Esophagus muscularis mucosa (tissue), 4 donors: ENCODE data around the gene DNAJA4. TPM values are rescaled to one million over a fixed set of nuclear protein-coding genes. Genes with fewer than 3 reads are reported as not detected.

Experiments used
- DNase-seq: peaks from one replicate; pipeline ENCODE4 v3.0.0-alpha.2; 2017; ENCODE audit errors: extremely low spot score
- H3K27ac ChIP-seq, 4 donors: fragments of 200-600 bp; sonication (generic); replicated peaks in 1 of 4; 1 replicate in 3 of 4; 2 replicates in 1 of 4; pipeline ENCODE4 v1.5.1; 2016 to 2019; ENCODE audit warnings: mild to moderate bottlenecking in 1 of 4
- H3K27me3 ChIP-seq, 4 donors: fragments of 200-600 bp; sonication (generic); one replicate each; pipeline versions ENCODE4 v1.5.1 to v1.6.0; 2016 to 2019
- H3K36me3 ChIP-seq, 4 donors: fragments of 200-600 bp; sonication (generic); one replicate each; pipeline ENCODE4 v1.5.1; 2016 to 2019
- H3K4me1 ChIP-seq, 4 donors: fragments of 200-600 bp; sonication (generic); one replicate each; pipeline ENCODE4 v1.5.1; 2016 to 2019
- H3K4me3 ChIP-seq, 4 donors: fragments of 200-600 bp; sonication (generic); 1 replicate in 2 of 4; 2 replicates in 2 of 4; pipeline ENCODE4 v1.5.1; 2016 to 2019; ENCODE audit warnings: mild to moderate bottlenecking in 4 of 4, moderate library complexity in 1 of 4
- H3K9me3 ChIP-seq, 4 donors: fragments of 200-600 bp; sonication (generic); 1 replicate in 3 of 4; 2 replicates in 1 of 4; pipeline ENCODE4 v1.5.1; 2016 to 2019
- EP300 ChIP-seq: sonication (generic); formaldehyde crosslinking; IDR thresholded peaks from one replicate; pipeline ENCODE4 v1.6.1; 2017; ENCODE audit warnings: antibody characterized with exemption
- POLR2A ChIP-seq: fragments of 450-650 bp; IDR thresholded peaks from one replicate; pipeline ENCODE4 v1.6.1; 2017; ENCODE audit warnings: antibody characterized with exemption, moderate library complexity, mild to moderate bottlenecking, low read depth
- POLR2AphosphoS5 ChIP-seq, 2 donors: sonication (generic); formaldehyde crosslinking; IDR thresholded peaks; one replicate each; pipeline ENCODE4 v1.6.1; 2017; ENCODE audit warnings: antibody characterized with exemption in 2 of 2
- WGBS: methylation state at CpG from one replicate; pipeline ENCODE4 v1.1.5; 2018; 5-methylcytosine and 5-hydroxymethylcytosine counted together
- intact Hi-C: fragments of 100-400 bp; cut with DNase I; formaldehyde crosslinking; loops from one replicate; pipeline ENCODE4 v1.15.1; 2023
- total RNA-seq, 4 donors: library from RNA; depleted of rRNA; stranded (reverse); fragments of >200 nt; gene quantifications; one replicate each; pipeline versions ENCODE4 v1.1.0 to v1.2.1, GENCODE V29; 2016
- TF ChIP-seq, protein P1 (sequence below), 3 experiments: fragments of 200-600 bp in 2 of 3; fragments of 450-650 bp in 1 of 3; sonication (generic) in 2 of 3; IDR thresholded peaks; one replicate each; pipeline ENCODE4 v1.5.1; 2017 to 2019; ENCODE audit warnings: antibody characterized with exemption in 3 of 3, mild to moderate bottlenecking in 2 of 3, moderate library complexity in 1 of 3

DNAJA4 gene
- total RNA-seq, 4 donors from 2014 or later: 11.8 to 23.5 (median 15.8) TPM

GRCh38 chr15:78257681-78258080 lies 6.7 kb upstream of the DNAJA4 start:
- WGBS: 83% methylated on average over 3 of the region's 3 CpGs
- TF ChIP-seq EP300 (no peak), POLR2A (no peak), POLR2AphosphoS5 (IDR thresholded peaks at IDR 0.05) (no peak)
- TF ChIP-seq, protein P1, sequence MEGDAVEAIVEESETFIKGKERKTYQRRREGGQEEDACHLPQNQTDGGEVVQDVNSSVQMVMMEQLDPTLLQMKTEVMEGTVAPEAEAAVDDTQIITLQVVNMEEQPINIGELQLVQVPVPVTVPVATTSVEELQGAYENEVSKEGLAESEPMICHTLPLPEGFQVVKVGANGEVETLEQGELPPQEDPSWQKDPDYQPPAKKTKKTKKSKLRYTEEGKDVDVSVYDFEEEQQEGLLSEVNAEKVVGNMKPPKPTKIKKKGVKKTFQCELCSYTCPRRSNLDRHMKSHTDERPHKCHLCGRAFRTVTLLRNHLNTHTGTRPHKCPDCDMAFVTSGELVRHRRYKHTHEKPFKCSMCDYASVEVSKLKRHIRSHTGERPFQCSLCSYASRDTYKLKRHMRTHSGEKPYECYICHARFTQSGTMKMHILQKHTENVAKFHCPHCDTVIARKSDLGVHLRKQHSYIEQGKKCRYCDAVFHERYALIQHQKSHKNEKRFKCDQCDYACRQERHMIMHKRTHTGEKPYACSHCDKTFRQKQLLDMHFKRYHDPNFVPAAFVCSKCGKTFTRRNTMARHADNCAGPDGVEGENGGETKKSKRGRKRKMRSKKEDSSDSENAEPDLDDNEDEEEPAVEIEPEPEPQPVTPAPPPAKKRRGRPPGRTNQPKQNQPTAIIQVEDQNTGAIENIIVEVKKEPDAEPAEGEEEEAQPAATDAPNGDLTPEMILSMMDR (IDR thresholded peaks at IDR 0.05): no peak

GRCh38 chr15:78259232-78259631 lies 5.1 kb upstream of the DNAJA4 start:
- no peaks in the 10 kb centered on the region for H3K36me3 ChIP-seq
- WGBS: 83% methylated on average over 3 of the region's 3 CpGs
- intact Hi-C loops: no loop called here
- H3K27ac ChIP-seq: no peak overlapping the region
- peaks cover 4 to 11% (median 5%) of the 10 kb centered on the region in 4 donors for H3K4me1 ChIP-seq
- H3K27me3 ChIP-seq: no peaks in the 10 kb centered on the region
- no peak for DNase-seq
- no peak overlapping the region for H3K4me3 ChIP-seq
- H3K9me3 ChIP-seq: no peaks in the 10 kb centered on the region
- TF ChIP-seq POLR2A (no peak), EP300 (no peak), POLR2AphosphoS5 (IDR thresholded peaks at IDR 0.05) (no peak)
- TF ChIP-seq, protein P1 (IDR thresholded peaks at IDR 0.05): no peak

More at GRCh38 chr15:78257681-78258080, 6.7 kb upstream of the DNAJA4 start:
- H3K4me1 ChIP-seq: peaks cover 0 to 5% (median 0%) of the 10 kb centered on the region in 4 donors
- H3K27ac ChIP-seq: no peak overlapping the region
- intact Hi-C loops: no loop called here
- H3K36me3 ChIP-seq: no peaks in the 10 kb centered on the region
- H3K27me3 ChIP-seq: no peaks in the 10 kb centered on the region
- no peak for DNase-seq
- H3K4me3 ChIP-seq: no peak overlapping the region
- no peaks in the 10 kb centered on the region for H3K9me3 ChIP-seq

GRCh38 chr15:78260489-78260888 lies 3.9 kb upstream of the DNAJA4 start:
- H3K27ac ChIP-seq: no peak overlapping the region

GRCh38 chr15:78261062-78261461 lies 3.3 kb upstream of the DNAJA4 start:
- no peak for TF ChIP-seq POLR2A
- TF ChIP-seq, protein P1 (IDR thresholded peaks at IDR 0.05): no peak
- no peak for TF ChIP-seq POLR2AphosphoS5 (IDR thresholded peaks at IDR 0.05)
- TF ChIP-seq EP300: no peak
- 81% methylated on average over 3 of the region's 3 CpGs for WGBS
- Histone ChIP-seq H3K27ac (no peak overlapping the region), H3K9me3 (no peaks in the 10 kb centered on the region), H3K4me3 (no peak overlapping the region), H3K27me3 (no peaks in the 10 kb centered on the region), H3K36me3 (no peaks in the 10 kb centered on the region), H3K4me1 (peaks cover 12 to 24% (median 20%) of the 10 kb centered on the region in 4 donors)
- intact Hi-C loops: no loop called here
- DNase-seq: no peak

More at GRCh38 chr15:78260489-78260888, 3.9 kb upstream of the DNAJA4 start:
- H3K4me3 ChIP-seq: no peak overlapping the region
- TF ChIP-seq EP300 (no peak), POLR2A (no peak), POLR2AphosphoS5 (IDR thresholded peaks at IDR 0.05) (no peak)
- TF ChIP-seq, protein P1 (IDR thresholded peaks at IDR 0.05): no peak
- WGBS: 71% methylated on average over 2 of the region's 2 CpGs
- no peaks in the 10 kb centered on the region for H3K36me3 ChIP-seq
- no peak for DNase-seq
- intact Hi-C loops: no loop called here
- no peaks in the 10 kb centered on the region for H3K27me3 ChIP-seq
- H3K9me3 ChIP-seq: no peaks in the 10 kb centered on the region
- peaks cover 11 to 18% (median 15%) of the 10 kb centered on the region in 4 donors for H3K4me1 ChIP-seq

DNA sequence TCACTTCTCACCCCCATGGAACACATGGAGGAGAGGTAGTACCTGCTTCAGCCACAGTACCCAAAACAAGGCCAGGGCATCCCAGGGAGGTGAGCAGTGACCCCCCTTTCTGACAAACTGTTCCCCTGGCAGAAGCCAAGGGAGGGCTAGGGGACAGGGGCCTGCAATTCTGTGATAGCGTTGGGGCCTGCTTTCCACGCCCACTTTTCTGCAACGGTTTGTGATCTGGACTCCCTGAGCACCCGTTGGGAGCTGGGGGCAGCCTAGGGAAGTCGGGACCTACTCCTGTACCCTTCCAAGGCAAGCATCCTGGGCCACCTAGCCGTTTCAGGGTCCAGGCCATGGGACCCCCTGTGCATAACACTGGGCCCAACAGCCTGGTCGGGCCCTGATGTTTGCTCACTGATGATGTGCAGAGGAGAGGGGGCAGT lies 996 bp upstream of the DNAJA4 start:
- TF ChIP-seq, protein P1 (IDR thresholded peaks at IDR 0.05): no peak
- TF ChIP-seq POLR2AphosphoS5 (IDR thresholded peaks at IDR 0.05) (no peak), EP300 (no peak), POLR2A (no peak)
- no peaks in the 10 kb centered on the region for H3K9me3 ChIP-seq
- 100% methylated on average over 6 of the region's 7 CpGs for WGBS
- H3K4me3 ChIP-seq: no peak overlapping the region
- DNase-seq: no peak
- peaks cover 17 to 47% (median 43%) of the 10 kb centered on the region in 4 donors for H3K4me1 ChIP-seq
- peak overlapping the region in 1 of 4 donors; percentile 85 for H3K27ac ChIP-seq
- H3K36me3 ChIP-seq: no peaks in the 10 kb centered on the region
- no peaks in the 10 kb centered on the region for H3K27me3 ChIP-seq
- intact Hi-C loops: no loop called here
